ENCODE data around the gene CMTM7.
"Not testable (repeated sequence)": the region's sequence is repeated elsewhere in the genome, so short reads cannot be mapped to it uniquely, and the experiment has no call there.

The CMTM7 gene

DNA sequence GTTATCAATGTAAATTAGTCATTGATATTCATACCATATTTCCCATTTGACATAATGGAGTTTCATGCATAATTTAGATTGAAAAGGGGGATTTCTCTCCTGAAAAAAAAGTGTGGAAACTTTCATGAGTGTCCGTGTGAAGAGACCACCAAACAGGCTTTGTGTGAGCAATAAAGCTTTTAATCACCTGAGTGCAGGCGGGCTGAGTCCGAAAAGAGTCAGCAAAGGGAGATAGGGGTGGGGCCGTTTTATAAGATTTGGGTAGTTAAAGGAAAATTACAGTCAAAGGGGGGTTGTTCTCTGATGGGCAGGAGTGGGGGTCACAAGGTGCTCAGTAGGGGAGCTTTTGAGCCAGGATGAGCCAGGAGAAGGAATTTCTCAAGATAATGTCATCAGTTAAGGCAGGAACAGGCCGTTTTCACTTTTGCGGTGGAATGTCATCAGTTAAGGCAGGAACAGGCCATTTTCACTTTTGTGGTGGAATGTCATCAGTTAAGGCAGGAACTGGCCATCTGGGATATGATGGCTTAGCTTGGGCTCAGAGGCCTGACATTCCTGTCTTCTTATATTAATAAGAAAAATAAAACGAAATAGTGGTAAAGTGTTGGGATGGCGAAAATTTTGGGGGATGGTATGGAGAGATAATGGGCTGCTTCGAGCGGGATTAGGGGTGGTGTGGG is 69.3 kb downstream of the CMTM7 start:
- not testable (repeated sequence) for DNase-seq

DNA sequence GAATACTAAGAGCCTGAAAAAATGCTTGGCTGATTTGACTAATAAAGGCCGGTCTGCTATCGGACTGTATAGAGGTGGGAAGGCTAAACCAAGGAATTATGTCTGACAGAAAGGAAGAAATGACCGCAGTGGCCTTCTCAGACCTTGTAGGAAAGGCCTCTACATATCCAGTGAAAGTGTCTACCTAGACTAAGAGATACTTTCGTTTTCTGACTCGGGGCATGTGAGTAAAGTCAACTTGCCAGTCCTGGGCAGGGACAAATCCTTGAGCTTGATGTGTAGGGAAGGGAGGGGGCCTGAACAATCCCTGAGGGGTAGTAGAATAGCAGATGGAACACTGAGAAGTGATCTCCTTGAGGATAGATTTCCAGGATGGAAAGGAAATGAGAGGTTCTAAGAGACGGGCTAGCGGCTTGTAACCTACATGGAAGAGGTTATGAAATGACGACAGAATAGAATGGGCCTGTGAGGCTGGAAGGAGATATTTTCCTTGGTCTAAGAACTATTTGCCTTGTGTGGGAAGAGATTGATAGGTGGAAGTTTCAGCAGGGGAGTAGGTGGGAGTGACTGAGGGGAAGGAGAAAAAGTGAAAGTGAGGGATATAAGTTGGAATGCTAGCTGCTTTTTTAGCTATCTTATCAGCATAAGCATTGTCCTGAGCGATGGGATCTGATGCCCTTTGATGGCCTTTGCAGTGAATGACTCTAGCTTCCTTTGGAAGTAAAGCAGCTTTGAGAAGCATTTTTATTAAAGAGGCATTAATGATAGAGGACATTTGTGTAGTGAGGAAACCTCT is 70.7 kb downstream of the CMTM7 start:
- not testable (repeated sequence) for DNase-seq

DNA sequence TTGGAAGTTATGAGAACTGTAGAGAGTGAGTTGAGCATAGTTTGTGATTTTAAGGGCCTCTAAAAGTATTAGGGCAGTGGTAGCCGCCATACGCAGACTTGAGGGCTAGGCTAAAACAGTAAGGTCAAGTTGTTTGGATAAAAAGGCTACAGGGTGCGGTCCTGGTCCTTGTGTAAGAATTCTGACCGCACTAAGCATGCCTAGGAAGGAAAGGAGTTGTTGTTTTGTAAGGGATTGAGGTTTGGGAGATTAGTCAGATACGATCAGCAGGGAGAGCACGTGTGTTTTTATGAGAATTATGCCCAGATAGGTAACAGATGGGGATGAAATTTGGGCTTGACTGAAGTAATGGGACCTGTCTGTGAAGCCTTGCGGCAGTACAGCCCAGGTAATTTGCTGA is 71.8 kb downstream of the CMTM7 start:
- not testable (repeated sequence) for DNase-seq

DNA sequence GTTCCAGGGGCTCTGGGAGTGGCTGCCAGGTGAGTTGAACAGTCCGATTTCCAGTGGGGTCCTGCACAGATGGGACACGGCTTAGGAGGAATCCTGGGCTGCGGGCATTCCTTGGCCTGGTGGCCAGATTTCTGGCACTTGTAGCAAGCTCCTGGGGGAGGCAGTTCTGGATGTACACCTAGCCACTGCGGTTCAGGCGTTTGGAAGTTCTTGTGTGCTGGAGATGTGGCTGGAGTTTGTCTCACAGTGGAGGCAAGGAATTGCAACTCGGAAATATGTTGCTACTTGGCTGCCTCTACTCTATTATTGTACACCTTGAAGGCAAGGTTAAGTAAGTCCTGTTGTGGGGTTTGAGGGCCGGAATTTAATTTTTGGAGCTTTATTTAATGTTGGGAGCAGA is 73.1 kb downstream of the CMTM7 start:
- not testable (repeated sequence) for DNase-seq

DNA sequence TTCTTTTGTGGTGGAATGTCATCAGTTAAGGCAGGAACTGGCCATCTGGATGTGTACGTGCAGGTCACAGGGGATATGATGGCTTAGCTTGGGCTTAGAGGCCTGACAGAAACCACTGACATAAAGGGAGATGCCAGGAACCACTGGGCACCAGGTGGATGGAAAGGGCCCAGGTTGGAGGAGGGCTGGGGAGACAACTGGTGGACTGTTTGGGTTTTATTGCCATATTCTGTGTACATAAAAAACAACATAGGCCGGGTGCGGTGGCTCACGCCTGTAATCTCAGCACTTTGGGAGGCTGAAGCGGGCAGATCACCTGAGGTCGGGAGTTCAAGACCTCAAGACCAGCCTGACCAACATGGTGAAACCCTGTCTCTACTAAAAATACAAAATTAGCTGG is 75.2 kb downstream of the CMTM7 start:
- not testable (repeated sequence) for DNase-seq

DNA sequence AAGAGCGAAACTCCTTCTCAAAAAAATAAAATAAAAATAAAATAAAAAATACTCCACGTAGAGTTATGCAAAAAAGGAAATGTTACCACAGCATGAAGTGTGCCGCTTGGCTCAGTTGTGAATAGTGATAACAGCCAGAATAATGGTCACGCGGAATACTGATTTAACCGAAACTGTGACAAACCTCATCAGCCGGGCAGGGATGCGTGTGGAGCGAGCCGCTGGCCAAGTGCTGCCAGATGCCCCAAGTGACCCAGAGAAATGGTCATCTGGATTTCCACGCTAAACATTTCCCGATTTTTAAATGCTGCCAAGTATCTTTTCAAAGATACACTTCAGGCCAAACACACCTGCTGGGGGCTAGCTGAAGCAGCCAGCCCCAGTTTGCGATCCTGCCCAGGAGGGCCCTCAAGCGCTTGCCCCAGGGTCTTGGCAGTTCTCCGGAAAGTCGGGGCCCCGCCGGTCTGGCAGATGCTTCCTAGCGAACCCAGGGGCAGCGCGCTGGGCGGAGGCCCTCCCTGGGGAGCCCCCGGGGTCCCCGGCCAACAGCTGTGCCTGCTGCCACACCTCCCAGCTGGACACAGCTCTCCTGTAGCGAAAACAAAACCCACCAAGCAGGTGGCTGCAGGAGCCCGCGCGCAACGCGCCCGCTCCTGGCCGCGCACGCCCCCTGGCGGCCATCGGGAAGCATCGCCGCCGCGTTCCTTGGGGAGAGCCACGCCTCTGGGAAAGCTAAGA is 75.8 kb downstream of the CMTM7 start:
- DNase-seq, result peak; percentile 80 to 82

DNA sequence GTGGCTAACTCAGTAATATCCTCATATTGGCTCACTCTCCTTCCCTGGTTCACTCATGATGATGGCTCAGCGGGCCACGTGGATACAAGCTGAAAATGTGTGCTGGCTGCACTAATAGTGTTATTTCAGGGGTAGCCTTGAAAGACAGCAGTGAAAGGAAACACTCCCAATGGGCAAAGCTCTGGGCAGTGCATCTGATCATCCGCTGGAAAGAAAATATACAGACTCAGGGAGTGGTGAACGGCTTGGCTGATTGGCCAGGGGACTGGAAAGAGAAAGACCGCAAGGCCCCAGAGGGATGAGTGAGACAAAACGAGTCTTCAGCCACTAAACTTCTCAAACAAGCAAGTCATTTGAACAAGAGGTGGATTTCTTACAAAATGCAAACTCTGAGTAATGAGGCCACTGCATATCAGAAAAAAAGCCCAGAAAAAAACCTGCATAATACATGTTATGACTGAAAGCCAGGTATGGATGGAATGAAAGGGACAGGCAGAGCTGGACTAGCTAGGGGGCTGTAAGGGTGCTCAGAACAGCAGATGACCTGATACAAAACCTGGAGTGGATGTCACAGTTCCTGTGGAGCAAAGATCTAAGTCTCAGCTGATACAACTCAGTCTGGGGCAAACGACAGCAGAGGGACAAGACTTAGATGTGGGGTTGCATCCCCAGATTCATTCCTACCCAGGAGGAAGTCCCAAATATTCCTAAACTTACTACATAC is 77.7 kb downstream of the CMTM7 start:
- DNase-seq, result no peak

DNA sequence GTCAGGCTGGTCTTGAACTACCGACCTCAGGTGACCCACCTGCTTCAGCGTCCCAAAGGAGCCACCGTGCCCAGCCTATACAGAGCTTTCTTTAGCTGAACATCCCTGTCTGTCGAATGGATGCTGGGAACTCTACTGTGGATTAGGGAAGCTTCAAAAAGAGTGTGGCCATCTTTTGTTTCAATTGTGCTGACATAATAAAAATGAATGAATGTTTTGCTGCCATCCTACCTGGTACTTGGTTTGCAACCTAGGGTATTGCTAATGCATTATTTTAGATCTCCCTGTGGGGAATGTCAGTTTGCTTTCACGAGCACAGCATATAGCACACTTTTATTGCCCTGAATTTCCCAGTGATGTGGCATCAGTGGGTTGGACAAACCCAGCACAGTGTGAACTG is 78.7 kb downstream of the CMTM7 start:
- DNase-seq, result no peak

DNA sequence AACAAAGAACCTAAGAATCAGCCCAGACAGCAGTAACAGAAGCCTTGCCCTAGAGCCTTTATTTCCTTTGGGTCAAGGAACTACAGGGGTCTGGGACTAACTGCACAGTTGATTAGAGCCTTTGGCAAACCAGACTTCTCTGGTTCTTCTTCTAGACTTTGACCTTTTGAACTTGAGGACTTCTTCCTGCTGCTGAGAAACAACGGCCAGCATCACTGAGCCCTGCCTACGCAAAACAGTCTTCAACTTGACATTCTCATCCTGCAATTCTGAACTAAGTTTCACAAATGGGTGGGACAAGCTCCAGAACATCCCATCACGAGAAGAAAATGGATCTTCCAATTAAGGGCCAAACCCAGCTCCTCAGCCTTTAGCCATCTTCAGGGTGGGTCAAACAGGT is 79.6 kb downstream of the CMTM7 start:
- no peak for DNase-seq

DNA sequence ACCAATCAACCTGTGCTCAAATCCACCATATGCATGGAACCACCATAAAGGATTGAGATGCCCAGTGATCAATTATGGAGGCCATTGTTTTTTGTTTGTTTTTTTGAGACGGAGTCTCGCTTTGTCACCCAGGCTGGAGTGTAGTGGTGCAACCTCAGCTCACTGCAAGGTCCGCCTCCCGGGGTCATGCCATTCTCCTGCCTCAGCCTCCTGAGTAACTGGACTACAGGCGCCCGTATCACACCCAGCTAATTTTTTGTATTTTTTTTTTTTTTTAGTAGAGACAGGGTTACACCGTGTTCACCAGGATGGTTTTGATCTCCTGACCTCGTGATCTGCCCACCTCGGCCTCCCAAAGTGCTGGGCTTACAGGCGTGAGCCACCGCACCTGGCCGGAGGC is 80.5 kb downstream of the CMTM7 start:
- DNase-seq, result not testable (repeated sequence)

DNA sequence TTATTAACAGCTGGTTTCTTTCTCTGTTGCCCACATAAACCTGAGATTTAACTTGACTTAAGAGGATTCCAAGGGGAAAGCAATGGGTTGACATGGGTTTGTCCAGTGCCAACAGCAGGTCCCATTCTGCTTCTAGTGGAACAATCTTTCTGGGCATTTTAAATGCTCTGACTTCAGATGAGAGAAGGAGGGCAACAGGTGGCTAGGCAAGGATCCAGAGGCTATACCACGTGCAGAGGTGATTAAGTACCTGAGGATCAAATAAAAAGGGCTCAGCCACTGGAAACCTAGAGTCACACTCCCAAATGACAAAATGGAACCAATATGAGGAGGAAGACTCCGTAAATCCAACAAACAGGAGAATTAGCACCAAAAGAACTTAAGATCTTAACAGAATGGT is 82.5 kb downstream of the CMTM7 start:
- DNase-seq, result no peak

DNA sequence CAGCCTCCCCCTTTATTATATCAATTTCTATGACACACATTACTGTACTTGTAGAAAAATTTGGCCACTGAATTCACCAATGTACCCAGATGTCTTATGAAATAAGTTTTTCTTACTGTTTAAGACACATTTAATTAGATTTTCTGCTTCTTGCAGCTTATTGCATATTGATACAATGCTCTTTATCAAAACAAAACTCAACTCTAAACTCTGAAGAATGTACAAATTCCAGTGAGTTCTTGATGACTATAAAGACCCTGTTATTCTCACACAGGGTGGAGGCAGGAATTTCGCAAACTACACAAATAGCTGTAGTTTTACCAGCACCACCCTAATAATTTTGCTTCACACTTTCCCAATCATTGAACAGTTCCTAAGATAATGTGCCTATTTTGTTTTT is 89.0 kb downstream of the CMTM7 start:
- no peak for DNase-seq

DNA sequence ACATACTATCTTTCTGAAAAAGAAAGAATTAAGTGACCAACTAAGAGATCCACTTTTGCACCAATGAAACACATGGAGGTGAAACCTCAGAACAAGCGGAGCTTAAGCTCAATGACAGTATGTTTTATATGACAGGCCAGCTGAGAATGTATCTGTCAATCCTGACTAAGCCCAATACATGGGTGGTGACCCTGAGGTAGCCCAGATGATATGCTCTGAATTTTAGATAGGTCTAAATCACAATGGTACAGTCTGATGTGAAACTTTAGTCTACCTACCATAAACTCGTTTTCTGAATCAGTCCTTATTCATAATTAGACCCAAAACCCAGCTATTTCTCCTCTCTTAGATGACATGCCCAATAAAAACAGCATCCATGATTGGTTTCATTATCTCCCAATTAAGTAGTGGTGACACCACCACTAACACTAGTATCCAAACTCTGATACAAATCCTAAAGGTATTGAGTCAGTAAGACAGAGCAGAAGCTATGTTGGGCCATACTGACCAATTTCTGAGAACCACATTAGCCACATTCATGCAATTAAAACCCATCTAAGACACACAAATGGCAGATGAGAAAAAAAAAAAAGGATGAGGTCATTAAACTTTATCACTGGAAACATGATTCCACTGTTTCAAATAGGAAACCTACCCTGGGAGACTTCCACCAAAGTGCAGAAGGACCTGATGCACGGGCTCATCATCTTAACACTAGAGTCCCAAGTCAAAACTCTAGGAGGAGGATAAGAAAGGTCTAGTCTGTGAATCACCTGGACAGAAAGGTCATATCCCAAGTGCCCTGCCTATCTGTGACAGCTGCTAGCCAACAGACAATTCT is 90.4 kb downstream of the CMTM7 start:
- DNase-seq, result no peak

DNA sequence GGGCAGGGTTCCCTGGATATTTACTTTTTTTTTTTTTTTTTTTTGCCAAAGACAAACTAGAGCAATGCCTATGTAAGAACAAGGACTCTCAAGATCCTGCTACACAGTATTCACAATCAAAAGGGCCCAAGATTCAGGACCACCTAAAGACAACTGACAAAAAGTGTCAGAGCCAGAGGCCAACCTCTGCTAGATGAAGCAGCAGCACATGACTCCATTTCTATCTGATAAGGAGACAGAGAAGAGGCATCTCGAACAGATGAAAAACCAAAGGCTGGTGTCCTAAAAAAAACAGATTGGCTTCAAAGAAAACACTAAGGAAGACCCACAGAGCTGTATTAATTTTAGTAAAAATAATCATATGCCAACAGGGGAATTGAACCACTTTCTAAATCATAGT is 91.0 kb downstream of the CMTM7 start:
- DNase-seq, result no peak

DNA sequence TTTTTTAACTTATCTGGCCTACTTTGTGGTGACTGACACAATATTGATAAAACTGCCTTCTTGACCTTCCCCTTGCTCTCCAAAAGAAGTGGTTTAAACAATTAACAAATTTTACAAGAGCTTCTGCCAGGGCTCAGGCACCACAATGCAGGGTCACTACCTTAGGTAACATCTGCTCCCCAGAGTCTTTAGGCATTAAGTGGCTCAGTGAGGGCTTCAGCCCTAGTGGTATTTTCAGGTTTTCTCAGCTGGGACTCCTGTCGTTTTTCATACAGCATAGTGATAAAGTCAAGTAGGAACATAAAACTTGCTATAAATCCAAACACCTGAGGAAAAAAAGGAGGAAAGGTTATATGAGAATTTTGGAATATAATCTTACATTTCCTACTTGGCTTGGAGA is 92.1 kb downstream of the CMTM7 start:
- no peak for DNase-seq

DNA sequence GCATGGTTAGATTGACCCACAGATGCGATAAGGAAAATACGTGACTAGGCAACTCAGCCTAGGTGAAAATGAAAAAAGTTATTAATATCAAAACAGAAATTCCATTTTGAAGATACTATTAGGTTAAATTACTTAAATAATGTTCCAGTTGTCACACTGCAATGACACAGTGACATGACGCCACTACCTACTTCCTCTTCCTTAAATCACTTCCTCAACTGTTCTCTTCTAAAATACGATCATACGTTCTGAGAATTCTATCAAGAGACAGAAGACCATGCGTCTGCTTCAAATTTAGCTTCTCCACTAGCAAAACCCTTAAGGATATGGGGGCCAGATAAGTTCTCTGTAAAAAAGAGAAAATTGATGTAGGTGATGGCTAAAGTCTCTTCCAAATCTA is 92.8 kb downstream of the CMTM7 start:
- DNase-seq, result no peak

DNA sequence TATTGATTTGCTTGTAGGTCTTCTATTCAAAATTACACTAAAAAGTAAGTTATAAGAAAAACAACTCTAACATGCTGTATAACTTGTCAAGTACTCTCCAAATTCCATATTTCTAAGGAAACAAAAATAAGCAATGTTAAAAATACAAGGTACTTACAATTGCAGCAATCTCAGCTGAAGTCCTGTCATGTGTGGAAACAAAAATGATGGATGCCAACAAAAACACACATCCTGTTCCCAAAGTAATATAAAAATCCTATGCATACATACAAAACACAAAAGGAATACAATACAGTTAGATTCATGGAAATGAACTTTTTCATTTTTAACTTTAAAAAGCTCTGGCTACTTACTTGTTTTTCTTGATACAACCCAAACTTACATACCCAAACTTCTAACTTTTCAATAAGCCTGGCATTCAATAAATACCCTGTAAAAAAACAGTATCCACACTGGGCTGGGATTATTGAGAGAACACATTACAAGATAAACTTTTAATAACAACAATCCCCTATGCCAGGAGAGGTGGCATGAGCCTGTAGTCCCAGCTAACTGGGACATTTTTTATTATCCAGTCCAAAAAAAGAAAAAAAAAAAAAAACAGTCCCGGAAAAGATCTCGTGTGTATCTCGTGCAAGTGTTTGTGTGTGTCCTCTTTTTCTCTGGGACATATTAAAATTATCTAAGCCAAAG is 96.3 kb downstream of the CMTM7 start:
- no peak for DNase-seq

DNA sequence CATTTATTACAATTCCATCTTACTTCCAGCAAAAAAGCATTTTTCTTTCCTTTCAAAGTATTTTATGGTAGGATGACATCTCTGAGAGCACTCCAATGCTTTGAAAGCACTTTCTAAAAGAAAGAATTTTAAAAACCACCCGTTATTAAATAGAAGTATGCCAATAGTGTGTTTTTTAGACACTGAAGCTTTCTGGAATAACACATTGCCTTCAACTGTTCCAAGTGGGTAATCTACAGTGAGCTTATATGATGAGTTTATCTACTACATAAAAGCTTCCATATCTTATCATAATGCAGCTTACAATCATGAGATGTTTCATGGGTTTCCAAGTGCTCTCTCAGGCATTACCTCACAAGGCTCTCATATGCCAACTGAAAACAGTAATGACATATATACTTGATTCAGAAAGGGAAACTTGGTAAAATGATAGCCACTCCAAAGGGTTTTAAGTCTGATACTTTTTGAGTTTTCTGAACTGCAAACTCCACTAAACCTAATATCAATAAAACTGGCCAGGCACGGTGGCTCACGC is 96.9 kb downstream of the CMTM7 start:
- no peak for DNase-seq

DNA sequence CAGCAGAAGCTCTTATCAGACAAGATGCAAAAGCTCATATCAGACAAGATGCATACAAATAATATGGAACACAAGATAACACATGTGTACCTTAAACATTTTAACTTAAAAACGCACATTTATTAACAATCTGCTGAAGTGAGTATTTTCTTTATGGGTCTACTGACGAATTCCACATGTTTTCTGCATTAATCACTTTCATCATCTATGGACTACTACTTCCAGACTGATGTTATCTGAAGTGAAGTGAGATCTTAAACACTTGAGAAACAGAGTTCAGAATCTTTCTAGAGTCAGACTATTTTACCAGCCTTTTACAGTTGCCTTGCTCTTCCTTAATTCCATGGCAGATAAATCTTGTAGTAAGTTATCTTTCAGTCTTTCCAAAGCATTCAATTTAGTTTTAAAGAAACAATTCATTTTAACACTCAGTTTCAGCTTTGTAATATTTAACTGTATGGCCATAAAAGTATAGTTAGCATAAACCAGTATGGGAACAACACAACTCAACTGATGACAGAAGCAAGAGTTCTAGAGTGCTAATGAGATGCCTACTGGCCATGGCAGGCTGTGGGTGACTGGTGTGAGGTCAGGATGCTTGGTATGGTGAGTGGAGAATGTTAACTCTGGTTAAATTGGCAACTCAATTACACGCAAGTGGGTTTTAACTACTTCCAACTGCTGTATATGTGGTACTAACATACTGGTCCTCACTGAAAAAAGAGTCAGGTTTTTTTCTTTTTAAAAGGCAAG is 101.2 kb downstream of the CMTM7 start:
- DNase-seq, result no peak
